Sigmoid colon (tissue), 4 donors: Measurements from ENCODE around the gene VMP1.
"Not testable (repeated sequence)": the region's sequence is repeated elsewhere in the genome, so short reads cannot be mapped to it uniquely, and the experiment has no call there.

Experiments used
- CTCF ChIP-seq, 4 experiments: fragments of 450-650 bp in 3 of 4; fragments of 200-600 bp in 1 of 4; IDR thresholded peaks; one replicate each; pipeline ENCODE4 v1.5.1; 2016 to 2019; ENCODE audit warnings: antibody characterized with exemption in 4 of 4, mild to moderate bottlenecking in 3 of 4, moderate library complexity in 2 of 4
- POLR2A ChIP-seq, 2 donors: fragments of 450-650 bp; IDR thresholded peaks; one replicate each; pipeline ENCODE4 v1.6.1; 2016; ENCODE audit warnings: antibody characterized with exemption in 2 of 2, mild to moderate bottlenecking in 2 of 2, moderate library complexity in 2 of 2
- POLR2AphosphoS5 ChIP-seq, 4 donors: sonication (generic); formaldehyde crosslinking; IDR thresholded peaks; one replicate each; pipeline ENCODE4 v1.6.1; 2017; ENCODE audit warnings: antibody characterized with exemption in 4 of 4

GRCh38 chr17:59828819-59829216, 121.4 kb downstream of the VMP1 start:
- TF ChIP-seq CTCF, POLR2A, POLR2AphosphoS5 (IDR thresholded peaks at IDR 0.05): not testable (repeated sequence)
